ENCODE measurements around the gene RPL31. TPM values are rescaled to one million over a fixed set of nuclear protein-coding genes. Genes with fewer than 3 reads are reported as not detected.

Gene RPL31
- total RNA-seq, 1 donor from 2014 or later = 1,542 TPM

GRCh38 chr2:100993294-100993693 lies 8.8 kb upstream of the RPL31 start:
- no peak for DNase-seq (ENCODE audit: low read depth in 2 of 2)

GRCh38 chr2:100995309-100996075 lies 6.6 kb upstream of the RPL31 start:
- DNase-seq (ENCODE audit: low read depth in 2 of 2) = no peak

GRCh38 chr2:100997509-100998234 lies 4.4 kb upstream of the RPL31 start:
- DNase-seq (ENCODE audit: low read depth in 2 of 2) = no peak

GRCh38 chr2:100998235-100998573 lies 3.9 kb upstream of the RPL31 start:
- no peak for DNase-seq (ENCODE audit: low read depth in 2 of 2)

- no peak for DNase-seq (ENCODE audit: low read depth in 2 of 2)
Measured at GRCh38 chr2:100999995-101000394, 2.1 kb upstream of the RPL31 start.

GRCh38 chr2:101002562-101003277 lies 631 bp downstream of the RPL31 start:
- peak; percentile 33 to 40 for DNase-seq (ENCODE audit: low read depth in 2 of 2)

GRCh38 chr2:101003278-101003775 lies 1.2 kb downstream of the RPL31 start:
- DNase-seq (ENCODE audit: low read depth in 2 of 2) = peak in 1 of 2 donors; percentile 21

GRCh38 chr2:101004620-101005325 lies 2.7 kb downstream of the RPL31 start:
- no peak for DNase-seq (ENCODE audit: low read depth in 2 of 2)

- DNase-seq (ENCODE audit: low read depth in 2 of 2) = no peak
Measured at GRCh38 chr2:101006065-101006715, 4.1 kb downstream of the RPL31 start.

- DNase-seq (ENCODE audit: low read depth in 2 of 2) = no peak
Measured at GRCh38 chr2:101007415-101008345, 5.6 kb downstream of the RPL31 start.

GRCh38 chr2:101011152-101011551 lies 9.1 kb downstream of the RPL31 start:
- no peak for DNase-seq (ENCODE audit: low read depth in 2 of 2)

GRCh38 chr2:101012054-101012705 lies 10.1 kb downstream of the RPL31 start:
- no peak for DNase-seq (ENCODE audit: low read depth in 2 of 2)

- DNase-seq (ENCODE audit: low read depth in 2 of 2) = peak; percentile 55 to 64
Measured at GRCh38 chr2:101012706-101013181, 10.7 kb downstream of the RPL31 start.

- no peak for DNase-seq (ENCODE audit: low read depth in 2 of 2)
Measured at GRCh38 chr2:101014264-101014857, 12.3 kb downstream of the RPL31 start.

GRCh38 chr2:101017371-101017770 lies 15.3 kb downstream of the RPL31 start:
- DNase-seq (ENCODE audit: low read depth in 2 of 2) = no peak

GRCh38 chr2:101018934-101019333 lies 16.8 kb downstream of the RPL31 start:
- no peak for DNase-seq (ENCODE audit: low read depth in 2 of 2)

- DNase-seq (ENCODE audit: low read depth in 2 of 2) = no peak
Measured at GRCh38 chr2:101022221-101022620, 20.1 kb downstream of the RPL31 start.

- no peak for DNase-seq (ENCODE audit: low read depth in 2 of 2)
Measured at GRCh38 chr2:101023327-101024107, 21.4 kb downstream of the RPL31 start.

Measured in lung microvascular endothelial cell (primary cell).